DMS 273 (cell line): ENCODE results near the gene SEMA4F.

Experiments
- DNase-seq: peaks from one replicate; lab custom pipeline; 2025; ENCODE audit not compliant: unreplicated experiment; lab: John Stamatoyannopoulos, UW

The SEMA4F gene

GRCh38 chr2:74704216-74704615 lies 50.2 kb downstream of the SEMA4F start:
- no peak for DNase-seq

DNA sequence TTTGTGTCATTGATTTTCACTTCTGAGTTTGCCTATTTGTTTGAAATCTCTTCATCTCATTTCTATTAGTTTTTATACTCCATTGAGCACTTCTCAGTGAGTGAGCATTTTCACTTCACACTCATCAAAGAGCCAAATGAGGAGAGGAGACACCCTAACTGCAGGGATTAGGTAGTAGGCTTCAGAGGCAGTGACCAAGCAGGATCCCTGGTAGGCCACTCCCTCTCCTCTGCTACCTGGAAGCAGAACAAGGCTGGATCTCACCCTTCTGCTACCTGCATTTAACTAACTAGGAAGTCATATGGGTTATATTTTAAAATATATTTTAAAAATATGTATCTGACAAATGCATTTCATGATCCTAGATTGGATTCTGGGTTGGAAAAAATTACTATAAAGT lies 52.7 kb downstream of the SEMA4F start:
- DNase-seq: no peak

DNA sequence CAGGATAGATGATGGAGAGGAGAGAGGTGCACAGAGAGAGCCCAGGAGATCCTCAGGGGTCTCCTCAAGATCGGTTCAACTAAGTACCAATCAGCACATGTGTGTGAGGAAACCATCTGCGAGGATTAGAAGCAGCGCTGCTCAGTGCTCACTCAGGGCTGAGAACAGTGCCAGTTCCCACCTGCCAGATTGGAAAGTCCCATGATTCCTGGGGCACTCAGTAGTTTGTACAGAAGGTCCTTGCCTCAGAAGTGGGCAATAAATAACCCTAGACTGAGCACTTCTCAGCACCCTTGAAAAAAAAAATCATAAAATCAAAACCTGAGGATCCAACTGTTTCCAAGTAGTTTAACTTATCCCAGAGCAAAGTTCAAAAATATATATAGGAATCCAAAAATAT lies 53.8 kb downstream of the SEMA4F start:
- no peak for DNase-seq

- DNase-seq: peak; percentile 22
Observed at GRCh38 chr2:74708296-74708695, 54.2 kb downstream of the SEMA4F start.

GRCh38 chr2:74708883-74709282 lies 54.8 kb downstream of the SEMA4F start:
- peak; percentile 64 for DNase-seq

- DNase-seq: no peak
Observed at GRCh38 chr2:74712223-74713053, 58.4 kb downstream of the SEMA4F start.

DNA sequence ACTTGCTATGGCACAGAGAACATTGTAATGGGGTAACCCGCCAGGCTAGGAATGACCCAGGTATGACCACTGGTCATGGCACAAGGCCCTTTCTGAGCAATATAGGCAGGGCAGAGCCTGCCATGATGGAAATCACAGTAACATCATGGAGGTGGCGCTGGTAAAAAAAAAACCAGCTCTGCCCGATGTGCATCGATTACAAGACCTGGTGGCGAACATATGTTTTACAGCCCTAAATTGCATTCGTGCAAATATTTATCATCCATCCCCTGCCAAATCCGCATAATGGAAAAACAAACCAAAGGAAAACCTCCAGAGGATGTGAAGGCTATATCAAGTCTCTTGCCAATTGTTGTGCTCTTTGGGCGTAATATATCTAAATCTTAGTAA lies 60.6 kb downstream of the SEMA4F start:
- DNase-seq: peak; percentile 49

GRCh38 chr2:74715081-74715791 lies 61.2 kb downstream of the SEMA4F start:
- DNase-seq: peak; percentile 93

DNA sequence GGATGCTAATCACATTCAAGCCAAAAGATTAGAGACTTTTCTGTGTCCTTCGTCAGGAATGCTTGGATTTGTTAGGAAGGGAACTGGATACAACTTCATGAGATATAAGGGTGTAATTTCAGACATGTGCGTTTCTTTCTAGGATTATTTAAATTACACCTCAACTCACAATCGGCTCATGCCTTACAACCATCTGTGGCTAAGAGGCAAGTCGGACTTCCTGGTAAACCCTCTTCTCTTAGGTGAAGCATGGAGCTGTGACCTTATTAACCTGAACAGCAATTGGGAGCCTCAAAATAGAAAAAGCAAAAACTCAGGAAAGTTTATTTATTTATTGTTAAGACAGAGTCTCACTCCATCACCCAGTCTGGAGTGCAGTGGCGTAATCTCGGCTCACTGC lies 61.8 kb downstream of the SEMA4F start:
- DNase-seq: peak; percentile 49

GRCh38 chr2:74719066-74719465 lies 65.0 kb downstream of the SEMA4F start:
- DNase-seq: no peak

- DNase-seq: no peak
Observed at GRCh38 chr2:74721316-74721715, 67.3 kb downstream of the SEMA4F start.

DNA sequence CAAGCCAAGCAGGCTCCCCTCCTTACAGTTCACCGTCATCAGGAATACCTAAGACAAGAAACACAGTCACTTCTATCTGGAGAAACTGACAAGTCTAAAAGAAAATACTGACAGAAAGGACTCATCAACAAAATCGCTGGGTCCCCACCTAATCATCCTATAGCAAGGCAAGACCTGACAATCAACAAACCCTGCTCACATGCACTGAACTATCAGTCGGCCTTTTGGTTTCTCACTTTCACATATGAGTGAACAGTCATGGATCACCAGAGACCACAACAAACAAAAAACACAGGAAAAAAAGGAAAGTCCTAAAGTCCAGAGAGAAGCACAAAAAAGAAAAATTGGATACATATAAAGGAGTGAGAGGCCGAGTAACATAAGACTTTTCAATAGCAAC lies 70.4 kb downstream of the SEMA4F start:
- DNase-seq: no peak

GRCh38 chr2:74725287-74725686 lies 71.2 kb downstream of the SEMA4F start:
- DNase-seq: no peak

GRCh38 chr2:74728842-74729241 lies 74.8 kb downstream of the SEMA4F start:
- no peak for DNase-seq

- DNase-seq: no peak
Observed at GRCh38 chr2:74730530-74730929, 76.5 kb downstream of the SEMA4F start.
